NCI-H2227 (cell line): ENCODE measurements around the gene KRTAP4-12.
"Not testable (repeated sequence)": the region's sequence is repeated elsewhere in the genome, so short reads cannot be mapped to it uniquely, and the experiment has no call there.

ENCODE experiments used
- DNase-seq: peaks from one replicate; lab custom pipeline; 2025; ENCODE audit not compliant: unreplicated experiment; lab: John Stamatoyannopoulos, UW

KRTAP4-12 gene

GRCh38 chr17:41127371-41127770, 3.4 kb upstream of the KRTAP4-12 start:
- DNase-seq: no peak

- DNase-seq: no peak
Measured at GRCh38 chr17:41126412-41126811, 2.4 kb upstream of the KRTAP4-12 start.

GRCh38 chr17:41125064-41125463, 1.1 kb upstream of the KRTAP4-12 start:
- no peak for DNase-seq

GRCh38 chr17:41123292-41123990, 541 bp downstream of the KRTAP4-12 start:
- not testable (repeated sequence) for DNase-seq

GRCh38 chr17:41121742-41122141, 2.2 kb downstream of the KRTAP4-12 start:
- DNase-seq: no peak

GRCh38 chr17:41119696-41120690, 4.0 kb downstream of the KRTAP4-12 start:
- DNase-seq: not testable (repeated sequence)

GRCh38 chr17:41118721-41119120, 5.3 kb downstream of the KRTAP4-12 start:
- no peak for DNase-seq

GRCh38 chr17:41117846-41118386, 6.1 kb downstream of the KRTAP4-12 start, which contains the start of gene KRTAP4-11:
TSS of gene KRTAP4-11 (minus strand) at chr17:41118373. CDS start at chr17:41118315, 58 bp downstream.
- not testable (repeated sequence) for DNase-seq

- DNase-seq: no peak
Measured at GRCh38 chr17:41116297-41116696, 7.7 kb downstream of the KRTAP4-12 start.

- no peak for DNase-seq
Measured at GRCh38 chr17:41111151-41111885, 12.7 kb downstream of the KRTAP4-12 start.

GRCh38 chr17:41108728-41109386, 15.1 kb downstream of the KRTAP4-12 start:
- not testable (repeated sequence) for DNase-seq

- DNase-seq: no peak
Measured at GRCh38 chr17:41107941-41108450, 16.0 kb downstream of the KRTAP4-12 start.

GRCh38 chr17:41105347-41105746, 18.6 kb downstream of the KRTAP4-12 start, which contains the start of gene KRTAP4-9:
TSS of gene KRTAP4-9 (plus strand) at chr17:41105389. CDS start at chr17:41105389, 0 bp downstream.
- not testable (repeated sequence) for DNase-seq

GRCh38 chr17:41104386-41105038, 19.5 kb downstream of the KRTAP4-12 start:
- not testable (repeated sequence) for DNase-seq

GRCh38 chr17:41103896-41104295, 20.1 kb downstream of the KRTAP4-12 start:
- DNase-seq: no peak

- peak; percentile 36 for DNase-seq
Measured at GRCh38 chr17:41101586-41102259, 22.3 kb downstream of the KRTAP4-12 start, which contains the start of gene KRTAP4-16. TSS of gene KRTAP4-16 (minus strand) at chr17:41102209. CDS start at chr17:41102209, 0 bp downstream.

GRCh38 chr17:41099682-41100480, 24.1 kb downstream of the KRTAP4-12 start:
- not testable (repeated sequence) for DNase-seq

- no peak for DNase-seq
Measured at GRCh38 chr17:41098481-41098880, 25.5 kb downstream of the KRTAP4-12 start.
